A549 (cell line): ENCODE data around the gene GRIK2. TPM values are rescaled to one million over a fixed set of nuclear protein-coding genes. Genes with fewer than 3 reads are reported as not detected.

Source experiments
- ATAC-seq, 2 experiments: fragments of 200-7000 bp in 1 of 2; fragments of >200 bp in 1 of 2; cut with Nextera tagmentation in 1 of 2; cut with Tn5 transposase in 1 of 2; 3 replicates each; pipeline versions ENCODE4 v1.8.0 to v1.9.1; 2018 to 2020; ENCODE audit warnings: mild to moderate bottlenecking in 1 of 2, moderate library complexity in 1 of 2
- CTCF ChIA-PET: fragments of 300-600 bp; sonication (Branson Sonifier 250); formaldehyde crosslinking; extraction: SDS; loops from one replicate; lab custom pipeline; 2021; ENCODE audit warnings: antibody characterized with exemption, inconsistent platforms; lab: Yijun Ruan, JAX
- POLR2A ChIA-PET: fragments of 350-600 bp; formaldehyde crosslinking; extraction: SDS; loops from one replicate; lab custom pipeline; 2021; ENCODE audit warnings: antibody characterized with exemption, inconsistent platforms; lab: Yijun Ruan, JAX
- DNase-seq, 2 experiments: peaks; one replicate each; pipeline versions ENCODE4 v3.0.0 to v3.0.0-alpha.2; 2011 to 2016; ENCODE audit warnings: low read depth in 1 of 2, low spot score in 1 of 2
- FAIRE-seq: peaks from 2 replicates; lab custom pipeline; 2011; peaks lifted over from hg19 to GRCh38; lab: Jason Lieb, UNC
- H3K27ac ChIP-seq, 2 experiments: fragments of >200 bp; sonication (Bioruptor Twin); formaldehyde crosslinking; 3 replicates each; pipeline ENCODE4 v1.5.1; 2016 to 2017
- H3K4me1 ChIP-seq: fragments of >200 bp; sonication (Bioruptor Twin); formaldehyde crosslinking; 3 replicates; pipeline ENCODE4 v1.6.1; 2016
- H3K4me2 ChIP-seq: fragments of >200 bp; sonication (Bioruptor Twin); formaldehyde crosslinking; 3 replicates; pipeline ENCODE4 v1.6.1; 2016
- H3K4me3 ChIP-seq: fragments of >200 bp; sonication (Bioruptor Twin); formaldehyde crosslinking; 3 replicates; pipeline ENCODE4 v1.5.1; 2016
- H3K9me3 ChIP-seq: fragments of >200 bp; sonication (Bioruptor Twin); formaldehyde crosslinking; 3 replicates; pipeline ENCODE4 v1.6.1; 2016
- BHLHE40 ChIP-seq: IDR thresholded peaks from 2 replicates; pipeline ENCODE4 v1.6.1; 2012; ENCODE audit warnings: low read depth, low read length, inconsistent platforms
- CBX2 ChIP-seq: fragments of 200-600 bp; sonication (generic); IDR thresholded peaks from 2 replicates; pipeline ENCODE4 v1.6.1; 2016; ENCODE audit warnings: low read depth, mild to moderate bottlenecking, borderline replicate concordance
- CHD4 ChIP-seq: fragments of 200-600 bp; sonication (generic); IDR thresholded peaks from 2 replicates; pipeline ENCODE4 v1.6.1; 2016; ENCODE audit warnings: antibody characterized with exemption, mild to moderate bottlenecking, borderline replicate concordance
- EHF ChIP-seq: fragments of 250-450 bp; sonication (Bioruptor Pico); IDR thresholded peaks from 2 replicates; pipeline ENCODE4 v1.5.0; 2020; ENCODE audit warnings: mild to moderate bottlenecking
- EHMT2 ChIP-seq: fragments of 200-600 bp; sonication (generic); IDR thresholded peaks from 2 replicates; pipeline ENCODE4 v1.6.1; 2016; ENCODE audit warnings: antibody characterized with exemption, low read depth, mild to moderate bottlenecking, moderate library complexity
- ELK1 ChIP-seq: fragments of 150-350 bp; IDR thresholded peaks from 2 replicates; pipeline ENCODE4 v1.6.1; 2014; ENCODE audit warnings: low read depth, mild to moderate bottlenecking, low read length
- FOSB ChIP-seq: fragments of 250-450 bp; sonication (Bioruptor Pico); IDR thresholded peaks from 2 replicates; pipeline ENCODE4 v1.5.0; 2020; ENCODE audit warnings: mild to moderate bottlenecking, moderate library complexity
- FOSL2 ChIP-seq, 2 experiments: fragments of 450-650 bp in 1 of 2; fragments of >200 bp in 1 of 2; sonication (Bioruptor Twin) in 1 of 2; formaldehyde crosslinking; IDR thresholded peaks; 2 replicates each; pipeline versions ENCODE4 v1.5.0 to v1.6.1; 2016 to 2020; ENCODE audit warnings: mild to moderate bottlenecking in 1 of 2, moderate library complexity in 1 of 2
- FOXS1 ChIP-seq: fragments of 250-450 bp; sonication (Bioruptor Pico); IDR thresholded peaks from 2 replicates; pipeline ENCODE4 v1.5.0; 2020; ENCODE audit warnings: mild to moderate bottlenecking, moderate library complexity
- GATA3 ChIP-seq: IDR thresholded peaks from 2 replicates; pipeline ENCODE4 v1.6.1; 2012; ENCODE audit warnings: borderline replicate concordance
- HDAC2 ChIP-seq: fragments of 200-600 bp; sonication (generic); IDR thresholded peaks from 2 replicates; pipeline ENCODE4 v1.6.1; 2016
- HOXA7 ChIP-seq: fragments of 250-450 bp; sonication (Bioruptor Pico); IDR thresholded peaks from 2 replicates; pipeline ENCODE4 v1.5.0; 2020; ENCODE audit warnings: mild to moderate bottlenecking, moderate library complexity
- JUN ChIP-seq, 2 experiments: fragments of >200 bp; sonication (Bioruptor Twin); formaldehyde crosslinking; IDR thresholded peaks; 2 replicates in 1 of 2; 3 replicates in 1 of 2; pipeline ENCODE4 v1.6.1; 2016 to 2017
- KDM1A ChIP-seq: fragments of 200-600 bp; sonication (generic); IDR thresholded peaks from 2 replicates; pipeline ENCODE4 v1.6.1; 2016; ENCODE audit warnings: low read depth, mild to moderate bottlenecking
- KDM5A ChIP-seq: fragments of 200-600 bp; sonication (generic); IDR thresholded peaks from 2 replicates; pipeline ENCODE4 v1.6.1; 2016; ENCODE audit warnings: antibody characterized with exemption, mild to moderate bottlenecking
- MAFK ChIP-seq: fragments of 450-650 bp; IDR thresholded peaks from 2 replicates; pipeline ENCODE4 v1.6.1; 2014; ENCODE audit not compliant: partially characterized antibody
- MAX ChIP-seq: IDR thresholded peaks from 2 replicates; pipeline ENCODE4 v1.6.1; 2012
- MAZ ChIP-seq: fragments of 150-350 bp; IDR thresholded peaks from 2 replicates; pipeline ENCODE4 v1.6.1; 2014; ENCODE audit warnings: antibody characterized with exemption, low read depth, low read length, borderline replicate concordance
- NFE2L2 ChIP-seq: fragments of 150-350 bp; conservative IDR thresholded peaks from 2 replicates; pipeline ENCODE4 v1.6.1; 2014; ENCODE audit warnings: low read length
- NPAS2 ChIP-seq: fragments of 250-450 bp; sonication (Bioruptor Pico); IDR thresholded peaks from 2 replicates; pipeline ENCODE4 v1.8.0; 2022; ENCODE audit warnings: mild to moderate bottlenecking, moderate library complexity, borderline replicate concordance
- NR3C1 ChIP-seq: fragments of >200 bp; sonication (Bioruptor Twin); formaldehyde crosslinking; IDR thresholded peaks from 3 replicates; pipeline ENCODE4 v1.6.1; 2017
- RAD21 ChIP-seq, 2 experiments: fragments of >200 bp in 1 of 2; sonication (Bioruptor Twin) in 1 of 2; formaldehyde crosslinking in 1 of 2; IDR thresholded peaks in 1 of 2; conservative IDR thresholded peaks in 1 of 2; 2 replicates in 1 of 2; 3 replicates in 1 of 2; pipeline ENCODE4 v1.6.1; 2012 to 2018; ENCODE audit warnings: inconsistent platforms in 1 of 2
- REST ChIP-seq: fragments of 200-600 bp; sonication (generic); IDR thresholded peaks from 2 replicates; pipeline ENCODE4 v1.6.1; 2016; ENCODE audit warnings: antibody characterized with exemption, mild to moderate bottlenecking, moderate library complexity
- SMC3 ChIP-seq: fragments of >200 bp; sonication (Bioruptor Twin); formaldehyde crosslinking; IDR thresholded peaks from 3 replicates; pipeline ENCODE4 v1.6.1; 2018; ENCODE audit warnings: inconsistent platforms
- USF2 ChIP-seq: fragments of 450-650 bp; IDR thresholded peaks from 2 replicates; pipeline ENCODE4 v1.6.1; 2014; ENCODE audit warnings: antibody characterized with exemption
- ZC3H11A ChIP-seq: fragments of 450-650 bp; IDR thresholded peaks from 2 replicates; pipeline ENCODE4 v1.6.1; 2014; ENCODE audit warnings: antibody characterized with exemption, mild to moderate bottlenecking
- ZFP36 ChIP-seq: fragments of 450-650 bp; IDR thresholded peaks from 2 replicates; pipeline ENCODE4 v1.6.1; 2014; ENCODE audit warnings: borderline replicate concordance; ENCODE audit not compliant: partially characterized antibody
- ZNF302 ChIP-seq: fragments of 250-450 bp; sonication (Bioruptor Pico); IDR thresholded peaks from 2 replicates; pipeline ENCODE4 v1.9.0; 2021; ENCODE audit warnings: inconsistent platforms, mild to moderate bottlenecking, moderate library complexity
- ZSCAN20 ChIP-seq: fragments of 250-450 bp; sonication (Bioruptor Pico); IDR thresholded peaks from 2 replicates; pipeline ENCODE4 v1.8.0; 2022; ENCODE audit warnings: mild to moderate bottlenecking, moderate library complexity
- WGBS: methylation state at CpG from one replicate; pipeline ENCODE4 v1.1.6; 2017; ENCODE audit errors: missing lambda C conversion rate; 5-methylcytosine and 5-hydroxymethylcytosine counted together
- polyA plus RNA-seq, 4 experiments: library from polyadenylated mRNA; depleted of rRNA in 3 of 4; stranded (reverse); fragments of >200 nt; fragmentation: RNase III in 1 of 4; extraction: RNeasy Plus Mini Kit Qiagen cat#74134 plus additional on column Dnase treatment in 1 of 4; gene quantifications; 2 replicates in 3 of 4; 3 replicates in 1 of 4; pipeline ENCODE4 v1.2.3, GENCODE V29; 2011 to 2017
- TF ChIP-seq, protein P1 (sequence below): fragments of >200 bp; sonication (Bioruptor Twin); formaldehyde crosslinking; IDR thresholded peaks from 3 replicates; pipeline ENCODE4 v1.5.1; 2016
- TF ChIP-seq, protein P2 (sequence below): fragments of >200 bp; sonication (Bioruptor Twin); formaldehyde crosslinking; IDR thresholded peaks from 3 replicates; pipeline ENCODE4 v1.6.1; 2016

Gene GRIK2
- polyA plus RNA-seq, 2 of the 4 experiments (the other 2 are of a cell fraction) = 0.56 to 0.65 TPM

DNA sequence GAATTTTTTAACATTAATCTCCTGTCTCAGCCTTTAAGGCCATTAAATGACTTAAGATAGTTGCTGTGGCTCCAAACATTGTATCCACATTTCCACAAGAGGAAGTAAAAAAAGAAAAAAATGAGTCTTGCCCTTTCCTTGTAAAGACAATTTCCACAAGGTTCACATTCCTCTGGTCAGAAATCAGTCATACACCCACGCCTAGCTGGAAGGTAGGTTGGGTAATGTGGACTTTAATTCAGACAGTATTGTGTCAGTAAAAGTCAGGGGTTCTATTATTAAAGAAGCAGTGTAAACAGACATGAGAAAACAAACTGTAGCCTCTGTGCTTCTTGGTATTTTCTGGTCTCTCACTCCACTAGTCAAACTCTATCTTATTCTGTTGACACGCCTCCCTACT, 682.0 kb downstream of the GRIK2 start:
- no peak for TF ChIP-seq MAZ
- TF ChIP-seq NPAS2 (CRISPR knock-in tag) = no peak
- no peak for TF ChIP-seq HOXA7
- TF ChIP-seq, protein P1, sequence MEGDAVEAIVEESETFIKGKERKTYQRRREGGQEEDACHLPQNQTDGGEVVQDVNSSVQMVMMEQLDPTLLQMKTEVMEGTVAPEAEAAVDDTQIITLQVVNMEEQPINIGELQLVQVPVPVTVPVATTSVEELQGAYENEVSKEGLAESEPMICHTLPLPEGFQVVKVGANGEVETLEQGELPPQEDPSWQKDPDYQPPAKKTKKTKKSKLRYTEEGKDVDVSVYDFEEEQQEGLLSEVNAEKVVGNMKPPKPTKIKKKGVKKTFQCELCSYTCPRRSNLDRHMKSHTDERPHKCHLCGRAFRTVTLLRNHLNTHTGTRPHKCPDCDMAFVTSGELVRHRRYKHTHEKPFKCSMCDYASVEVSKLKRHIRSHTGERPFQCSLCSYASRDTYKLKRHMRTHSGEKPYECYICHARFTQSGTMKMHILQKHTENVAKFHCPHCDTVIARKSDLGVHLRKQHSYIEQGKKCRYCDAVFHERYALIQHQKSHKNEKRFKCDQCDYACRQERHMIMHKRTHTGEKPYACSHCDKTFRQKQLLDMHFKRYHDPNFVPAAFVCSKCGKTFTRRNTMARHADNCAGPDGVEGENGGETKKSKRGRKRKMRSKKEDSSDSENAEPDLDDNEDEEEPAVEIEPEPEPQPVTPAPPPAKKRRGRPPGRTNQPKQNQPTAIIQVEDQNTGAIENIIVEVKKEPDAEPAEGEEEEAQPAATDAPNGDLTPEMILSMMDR = no peak
- TF ChIP-seq GATA3 = no peak
- TF ChIP-seq HDAC2 = no peak
- TF ChIP-seq NR3C1 = no peak
- TF ChIP-seq JUN (IDR thresholded peaks at IDR 0.05) = no peak
- TF ChIP-seq BHLHE40 = no peak
- TF ChIP-seq ELK1 = no peak
- no peak for TF ChIP-seq CHD4
- no peak for TF ChIP-seq ZC3H11A
- no peak for TF ChIP-seq FOSL2 (IDR thresholded peaks at IDR 0.05)
- no peak for TF ChIP-seq FOSL2 (CRISPR knock-in tag; IDR thresholded peaks at IDR 0.05)
- no peak for TF ChIP-seq FOSB (CRISPR knock-in tag)
- TF ChIP-seq, all 56 proteins: peak for 0
- no peak overlapping the region for H3K27ac ChIP-seq
- H3K9me3 ChIP-seq = no peaks in the 10 kb centered on the region
- POLR2A ChIA-PET = no interaction called here
- FAIRE-seq (no peak), DNase-seq (peak in 1 of 2 experiments; percentile 40), ATAC-seq (no peak)
- 3% methylated on average over 2 of the region's 2 CpGs for WGBS
- H3K4me3 ChIP-seq = no peak overlapping the region
- no peak overlapping the region for H3K4me2 ChIP-seq
- no peaks in the 10 kb centered on the region for H3K4me1 ChIP-seq
- CTCF ChIA-PET = no interaction called here

DNA sequence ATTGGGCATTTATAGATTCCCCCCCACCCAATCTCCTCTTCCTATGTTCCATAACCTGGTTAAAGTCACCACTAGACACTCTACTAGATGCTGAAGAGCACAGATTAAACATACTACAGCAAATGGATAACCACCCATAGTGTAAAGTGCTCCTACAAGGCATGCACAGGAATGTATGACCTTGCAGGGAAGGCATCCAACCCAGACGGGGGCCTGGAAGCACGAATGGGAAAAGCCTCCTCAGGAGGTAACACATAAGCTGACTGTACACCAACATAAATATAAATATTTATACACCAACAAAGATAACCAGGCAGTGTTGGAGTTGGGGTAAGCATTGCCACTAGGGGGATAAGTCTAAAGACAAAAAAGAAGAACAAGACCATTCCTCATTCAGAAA, 691.7 kb downstream of the GRIK2 start:
- Histone ChIP-seq H3K9me3 (no peaks in the 10 kb centered on the region), H3K4me3 (no peak overlapping the region), H3K27ac (no peak overlapping the region), H3K4me2 (no peak overlapping the region), H3K4me1 (no peaks in the 10 kb centered on the region)
- FAIRE-seq (no peak), DNase-seq (no peak), ATAC-seq (no peak)
- CTCF ChIA-PET = no interaction called here
- no CpG with 5 or more reads among the region's 2 CpGs for WGBS
- TF ChIP-seq ZSCAN20 (CRISPR knock-in tag) (no peak), REST (no peak), EHF (CRISPR knock-in tag) (no peak), RAD21 (conservative IDR thresholded peaks at IDR 0.05 in 1 of 2, IDR thresholded peaks at IDR 0.05 in 1 of 2) (no peak), CBX2 (no peak), ZNF302 (CRISPR knock-in tag) (no peak), GATA3 (no peak), EHMT2 (no peak), MAZ (no peak), BHLHE40 (no peak), FOXS1 (CRISPR knock-in tag) (no peak), KDM1A (no peak), SMC3 (no peak), USF2 (no peak), ZFP36 (no peak), KDM5A (no peak), MAFK (no peak), NFE2L2 (no peak), MAX (no peak)
- TF ChIP-seq, protein P2, sequence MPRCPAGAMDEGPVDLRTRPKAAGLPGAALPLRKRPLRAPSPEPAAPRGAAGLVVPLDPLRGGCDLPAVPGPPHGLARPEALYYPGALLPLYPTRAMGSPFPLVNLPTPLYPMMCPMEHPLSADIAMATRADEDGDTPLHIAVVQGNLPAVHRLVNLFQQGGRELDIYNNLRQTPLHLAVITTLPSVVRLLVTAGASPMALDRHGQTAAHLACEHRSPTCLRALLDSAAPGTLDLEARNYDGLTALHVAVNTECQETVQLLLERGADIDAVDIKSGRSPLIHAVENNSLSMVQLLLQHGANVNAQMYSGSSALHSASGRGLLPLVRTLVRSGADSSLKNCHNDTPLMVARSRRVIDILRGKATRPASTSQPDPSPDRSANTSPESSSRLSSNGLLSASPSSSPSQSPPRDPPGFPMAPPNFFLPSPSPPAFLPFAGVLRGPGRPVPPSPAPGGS = no peak
- POLR2A ChIA-PET = no interaction called here
